Activated naive CD4-positive, alpha-beta T cell treated with anti-CD3 and anti-CD28 coated beads, Interleukin-2, amount 10 ng/mL, durations not matched to agents 7 days and 5 days (primary cell): ENCODE measurements around the gene PLA2G4A.
A peak's percentile ranks its signal among the peaks of the same experiment; 100 is the strongest.

Source experiments
- CTCF ChIA-PET: fragments of 350-600 bp; sonication (Branson Sonifier 250); formaldehyde crosslinking; loops from one replicate; lab custom pipeline; 2021; ENCODE audit warnings: antibody characterized with exemption; lab: Charles Lee
- DNase-seq: peaks from one replicate; pipeline ENCODE4 v3.0.0-alpha.2; 2020
- H3K27ac Mint-ChIP-seq: one replicate; pipeline ENCODE4 v1.8.0; 2021; ENCODE audit warnings: mild to moderate bottlenecking, moderate library complexity, mixed read lengths
- H3K27me3 Mint-ChIP-seq: one replicate; pipeline ENCODE4 v1.8.0; 2021; ENCODE audit warnings: mild to moderate bottlenecking, mixed read lengths
- H3K36me3 Mint-ChIP-seq: one replicate; pipeline ENCODE4 v1.8.0; 2021; ENCODE audit warnings: mixed read lengths
- H3K4me1 Mint-ChIP-seq: one replicate; pipeline ENCODE4 v1.8.0; 2021; ENCODE audit warnings: mixed read lengths
- H3K4me3 Mint-ChIP-seq: one replicate; pipeline ENCODE4 v1.8.0; 2021; ENCODE audit warnings: mild to moderate bottlenecking, moderate library complexity, mixed read lengths
- H3K9me3 Mint-ChIP-seq: one replicate; pipeline ENCODE4 v1.8.0; 2021; ENCODE audit warnings: mixed read lengths

PLA2G4A gene

DNA sequence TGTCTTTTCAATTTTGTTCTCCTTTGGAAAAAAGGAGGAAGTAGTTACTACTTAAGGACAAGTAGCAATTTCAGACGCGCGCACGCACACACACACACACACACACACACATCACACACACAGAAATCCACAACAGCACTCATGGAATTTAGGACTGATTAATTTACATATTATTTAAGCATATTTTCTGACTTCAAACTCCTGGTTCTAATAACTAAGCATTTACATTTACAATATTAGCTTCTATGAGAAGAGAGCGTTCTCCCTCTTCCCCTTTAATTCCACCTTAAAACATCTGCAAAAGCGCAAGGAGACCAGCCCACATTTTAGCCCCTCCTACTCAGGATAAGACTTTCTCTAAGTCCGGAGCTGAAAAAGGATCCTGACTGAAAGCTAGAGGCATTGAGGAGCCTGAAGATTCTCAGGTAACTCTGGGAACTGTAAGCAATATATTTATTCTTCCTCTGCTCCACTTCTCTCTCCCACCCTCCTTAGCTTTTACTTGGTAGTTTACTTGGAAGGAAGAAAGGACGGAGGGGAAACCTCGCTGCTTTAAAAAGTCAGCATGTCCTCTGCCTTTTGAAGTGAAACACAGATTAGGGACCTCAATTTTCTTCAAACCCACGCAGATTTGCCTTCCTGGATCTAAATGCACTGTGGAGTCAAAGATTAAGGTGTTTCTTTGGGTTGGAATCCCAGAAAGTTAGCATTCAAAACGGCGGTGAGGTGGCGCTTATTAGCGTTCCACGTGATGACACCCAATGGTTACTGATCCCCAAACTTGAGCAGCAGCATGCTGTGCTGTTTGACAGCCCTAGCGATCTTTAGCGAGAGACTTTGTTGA lies at the start of gene PLA2G4A:
TSS of gene PLA2G4A (plus strand) at position 339 of the 844 bp plus-strand sequence. CDS start 25,406 bp downstream, outside the sequence.
- no peaks in the 10 kb centered on the region for H3K9me3 Mint-ChIP-seq
- peak; percentile 29 for DNase-seq
- H3K27me3 Mint-ChIP-seq, result peaks cover 23% of the 10 kb centered on the region
- CTCF ChIA-PET, result interaction anchor here (0.6 kb wide), 1 partner anchor 31 kb away, joined by 3 read pairs; no protein-coding TSS in a partner anchor
- H3K4me1 Mint-ChIP-seq, result peaks cover 8% of the 10 kb centered on the region
- no peaks in the 10 kb centered on the region for H3K36me3 Mint-ChIP-seq
- no peak within 1 kb of the TSS for H3K27ac Mint-ChIP-seq
- peak within 1 kb of the TSS; percentile 68 for H3K4me3 Mint-ChIP-seq

- CTCF ChIA-PET, result no interaction called here
- Mint-ChIP-seq H3K4me1 (no peaks in the 10 kb centered on the region), H3K27me3 (no peaks in the 10 kb centered on the region)
Measured at GRCh38 chr1:186780076-186780475, 48.7 kb upstream of the PLA2G4A start.

GRCh38 chr1:186781730-186782129 lies 47.0 kb upstream of the PLA2G4A start:
- no peak for DNase-seq
- Mint-ChIP-seq H3K9me3 (no peaks in the 10 kb centered on the region), H3K27ac (no peak overlapping the region), H3K27me3 (no peaks in the 10 kb centered on the region), H3K4me3 (no peak overlapping the region), H3K36me3 (no peaks in the 10 kb centered on the region), H3K4me1 (no peaks in the 10 kb centered on the region)
- CTCF ChIA-PET, result no interaction called here

More at GRCh38 chr1:186780076-186780475, 48.7 kb upstream of the PLA2G4A start:
- no peaks in the 10 kb centered on the region for H3K9me3 Mint-ChIP-seq
- no peak for DNase-seq
- H3K27ac Mint-ChIP-seq, result no peak overlapping the region
- H3K4me3 Mint-ChIP-seq, result no peak overlapping the region
- no peaks in the 10 kb centered on the region for H3K36me3 Mint-ChIP-seq

DNA sequence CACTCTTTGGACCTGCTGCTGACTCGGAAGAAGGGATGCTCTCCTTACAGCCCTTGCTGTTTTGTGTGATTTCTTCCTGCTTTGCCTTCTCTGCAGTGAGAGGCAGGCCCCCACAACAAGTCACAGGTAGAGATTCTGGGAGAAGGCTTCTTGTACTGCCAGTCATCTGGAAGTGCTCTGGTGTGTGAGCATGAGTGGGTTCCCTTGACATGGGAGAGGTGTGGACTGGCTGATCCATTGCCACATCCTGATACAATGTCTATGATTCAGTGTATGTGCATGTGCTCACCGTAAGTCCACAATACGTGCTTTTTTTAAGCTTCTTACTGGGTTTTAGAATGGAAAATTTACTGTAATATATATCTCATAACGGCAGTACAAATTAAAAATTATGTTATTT lies 46.0 kb upstream of the PLA2G4A start:
- H3K4me3 Mint-ChIP-seq, result no peak overlapping the region

DNA sequence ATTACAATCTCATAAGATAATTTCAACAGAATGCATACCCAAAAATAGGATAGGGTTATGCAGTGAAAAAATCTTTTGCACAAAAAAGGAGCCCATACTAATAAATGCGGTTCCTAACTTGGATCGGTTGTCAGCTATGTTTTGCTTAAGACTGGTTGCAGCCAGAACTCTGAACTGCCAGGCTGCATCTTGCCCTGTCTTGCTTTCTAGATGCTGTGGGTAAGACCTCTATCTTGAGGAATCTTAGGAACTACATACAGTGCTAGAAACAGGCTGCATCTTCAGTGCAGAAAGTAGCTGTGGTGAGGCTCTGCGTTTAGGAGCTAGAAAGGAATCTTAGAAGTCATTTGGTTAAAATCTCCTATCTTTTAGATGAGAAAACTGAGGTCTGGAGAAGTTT lies 45.6 kb upstream of the PLA2G4A start:
- no peaks in the 10 kb centered on the region for H3K9me3 Mint-ChIP-seq
- CTCF ChIA-PET, result no interaction called here
- H3K36me3 Mint-ChIP-seq, result no peaks in the 10 kb centered on the region
- no peak for DNase-seq
- no peaks in the 10 kb centered on the region for H3K27me3 Mint-ChIP-seq
- H3K4me1 Mint-ChIP-seq, result no peaks in the 10 kb centered on the region
- H3K27ac Mint-ChIP-seq, result no peak overlapping the region
- H3K4me3 Mint-ChIP-seq, result no peak overlapping the region

More for the DNA sequence above, 46.0 kb upstream of the PLA2G4A start:
- no peaks in the 10 kb centered on the region for H3K27me3 Mint-ChIP-seq
- DNase-seq, result no peak
- H3K9me3 Mint-ChIP-seq, result no peaks in the 10 kb centered on the region
- CTCF ChIA-PET, result no interaction called here
- no peak overlapping the region for H3K27ac Mint-ChIP-seq
- no peaks in the 10 kb centered on the region for H3K4me1 Mint-ChIP-seq
- no peaks in the 10 kb centered on the region for H3K36me3 Mint-ChIP-seq

DNA sequence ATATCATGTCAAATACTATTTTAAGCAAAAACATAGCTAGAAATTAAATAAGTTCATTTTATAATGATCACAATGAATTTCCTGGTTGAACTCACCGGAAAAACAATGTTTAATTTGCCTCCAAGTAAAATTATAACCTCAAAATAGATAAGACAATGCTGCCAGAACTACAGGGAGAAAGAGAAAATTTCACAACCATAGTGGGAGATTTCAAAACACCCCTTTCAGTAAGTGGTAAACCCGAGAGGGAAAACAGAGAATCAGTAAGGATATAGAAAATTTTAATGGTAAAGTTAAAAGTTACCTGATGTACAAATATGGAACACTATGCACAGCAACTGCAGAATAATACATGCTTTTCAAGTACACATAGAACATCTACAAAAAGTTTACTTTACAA lies 43.2 kb upstream of the PLA2G4A start:
- H3K9me3 Mint-ChIP-seq, result no peaks in the 10 kb centered on the region
- H3K27ac Mint-ChIP-seq, result no peak overlapping the region
- no peaks in the 10 kb centered on the region for H3K36me3 Mint-ChIP-seq
- H3K27me3 Mint-ChIP-seq, result no peaks in the 10 kb centered on the region
- H3K4me1 Mint-ChIP-seq, result no peaks in the 10 kb centered on the region
- DNase-seq, result no peak
- CTCF ChIA-PET, result no interaction called here
- H3K4me3 Mint-ChIP-seq, result no peak overlapping the region

GRCh38 chr1:186790101-186790500 lies 38.6 kb upstream of the PLA2G4A start:
- DNase-seq, result no peak
- H3K4me3 Mint-ChIP-seq, result no peak overlapping the region

GRCh38 chr1:186792870-186793581 lies 35.7 kb upstream of the PLA2G4A start:
- Mint-ChIP-seq H3K4me3 (no peak overlapping the region), H3K4me1 (no peaks in the 10 kb centered on the region), H3K9me3 (no peaks in the 10 kb centered on the region), H3K27ac (no peak overlapping the region), H3K36me3 (no peaks in the 10 kb centered on the region), H3K27me3 (no peaks in the 10 kb centered on the region)
- DNase-seq, result no peak
- CTCF ChIA-PET, result interaction anchor here (0.6 kb wide), 1 partner anchor 32 kb away, joined by 3 read pairs; no protein-coding TSS in a partner anchor

More at GRCh38 chr1:186790101-186790500, 38.6 kb upstream of the PLA2G4A start:
- no peaks in the 10 kb centered on the region for H3K9me3 Mint-ChIP-seq
- no peaks in the 10 kb centered on the region for H3K36me3 Mint-ChIP-seq
- H3K27me3 Mint-ChIP-seq, result no peaks in the 10 kb centered on the region
- no peaks in the 10 kb centered on the region for H3K4me1 Mint-ChIP-seq
- H3K27ac Mint-ChIP-seq, result no peak overlapping the region
- CTCF ChIA-PET, result no interaction called here

DNA sequence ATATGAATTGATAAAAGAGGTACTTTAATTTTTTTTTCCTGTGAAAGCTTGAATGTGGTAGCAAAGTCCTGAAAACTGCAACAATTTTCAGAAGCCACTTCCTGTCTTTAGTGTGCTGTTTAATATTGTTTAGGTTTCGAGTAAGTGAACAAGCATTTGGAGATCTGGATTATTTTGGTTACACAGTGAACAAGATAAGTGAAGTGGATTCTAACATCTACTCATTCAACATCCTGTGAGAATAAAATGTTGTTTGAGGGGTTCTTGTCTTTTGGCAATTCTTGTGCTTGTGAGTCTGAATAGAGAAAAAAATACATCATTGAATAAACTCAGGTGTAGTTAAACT lies 35.2 kb upstream of the PLA2G4A start:
- no peak for DNase-seq
- Mint-ChIP-seq H3K4me1 (no peaks in the 10 kb centered on the region), H3K36me3 (no peaks in the 10 kb centered on the region), H3K4me3 (no peak overlapping the region), H3K27me3 (no peaks in the 10 kb centered on the region), H3K9me3 (no peaks in the 10 kb centered on the region), H3K27ac (no peak overlapping the region)
- CTCF ChIA-PET, result interaction anchor here (0.6 kb wide), 1 partner anchor 33 kb away, joined by 3 read pairs; no protein-coding TSS in a partner anchor

DNA sequence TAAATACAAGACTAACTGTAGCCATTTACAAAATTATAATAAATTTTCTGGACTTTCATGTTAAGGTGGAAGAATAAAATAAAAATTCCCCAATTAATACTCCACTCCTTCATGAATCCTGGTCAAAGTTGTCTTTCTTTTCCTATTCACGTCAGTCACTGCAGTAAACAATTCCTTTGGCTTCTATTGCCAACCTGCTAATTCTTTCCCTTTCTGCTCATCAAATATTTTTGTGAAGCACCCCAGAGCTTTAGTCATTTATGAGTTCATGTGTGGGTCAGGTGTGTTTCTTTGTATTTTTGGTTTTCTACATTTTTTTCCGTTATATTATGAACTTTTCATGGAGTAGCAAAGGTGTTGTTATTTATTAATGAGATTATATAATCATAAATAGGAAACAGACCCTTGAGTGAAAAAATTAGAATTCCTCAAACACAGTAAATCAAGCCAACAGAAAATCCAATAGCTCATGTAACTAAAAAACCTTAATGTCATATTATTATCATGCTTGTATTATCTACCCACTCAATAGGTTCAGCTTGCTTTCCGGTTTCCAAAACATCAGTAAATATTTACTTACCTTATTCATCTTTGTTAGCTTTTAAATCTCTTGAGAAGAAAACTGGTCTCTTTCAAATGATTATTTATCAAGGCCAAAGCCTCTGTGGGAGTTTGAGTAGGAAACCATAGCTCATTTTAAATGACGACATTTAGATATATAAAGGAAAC lies 29.6 kb upstream of the PLA2G4A start:
- CTCF ChIA-PET, result interaction anchor here (0.7 kb wide), 1 partner anchor 193 kb away, joined by 3 read pairs; no protein-coding TSS in a partner anchor
- Mint-ChIP-seq H3K9me3 (no peaks in the 10 kb centered on the region), H3K36me3 (no peaks in the 10 kb centered on the region), H3K4me1 (no peaks in the 10 kb centered on the region), H3K27ac (no peak overlapping the region), H3K27me3 (no peaks in the 10 kb centered on the region), H3K4me3 (no peak overlapping the region)
- no peak for DNase-seq

DNA sequence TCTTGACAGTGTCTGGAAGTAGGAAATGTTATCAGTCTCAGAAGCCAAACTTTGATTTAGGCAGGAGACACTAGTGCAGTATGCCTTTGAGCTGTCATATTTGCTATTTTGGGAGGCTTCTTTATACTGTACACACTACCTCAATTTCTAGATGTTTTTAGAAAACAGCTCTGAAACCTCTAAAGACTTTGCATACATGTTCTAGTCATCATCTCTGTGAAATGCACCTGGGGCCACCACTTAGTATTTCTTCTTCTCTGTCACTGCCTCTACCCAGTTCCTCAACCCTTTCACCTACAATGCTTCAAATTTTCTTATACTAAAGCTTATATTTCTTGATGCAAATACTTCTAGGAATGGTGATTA lies 29.1 kb upstream of the PLA2G4A start:
- no peak overlapping the region for H3K4me3 Mint-ChIP-seq
- CTCF ChIA-PET, result interaction anchor here (0.7 kb wide), 1 partner anchor 194 kb away, joined by 3 read pairs; no protein-coding TSS in a partner anchor
- no peaks in the 10 kb centered on the region for H3K36me3 Mint-ChIP-seq
- DNase-seq, result no peak
- H3K27ac Mint-ChIP-seq, result no peak overlapping the region
- H3K9me3 Mint-ChIP-seq, result no peaks in the 10 kb centered on the region
- H3K27me3 Mint-ChIP-seq, result no peaks in the 10 kb centered on the region
- H3K4me1 Mint-ChIP-seq, result no peaks in the 10 kb centered on the region

DNA sequence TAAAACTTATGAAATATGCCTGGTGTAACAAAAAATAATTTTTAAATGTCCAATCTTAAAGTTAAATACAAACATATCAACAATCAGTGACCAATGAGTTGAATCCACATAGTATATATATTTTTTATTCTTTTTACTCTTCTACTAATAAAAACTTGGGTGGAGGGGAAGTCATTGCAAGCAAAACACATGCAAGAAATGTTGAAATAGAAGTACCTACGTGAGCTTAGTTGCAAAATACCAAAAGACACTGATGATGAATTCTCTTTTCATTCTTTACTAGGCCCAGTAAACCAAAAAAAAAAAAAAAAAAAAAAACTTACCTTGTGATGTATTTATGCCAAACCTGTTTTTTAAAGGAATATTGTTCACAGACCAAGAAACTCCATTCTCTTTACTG lies 26.4 kb upstream of the PLA2G4A start:
- no peaks in the 10 kb centered on the region for H3K27me3 Mint-ChIP-seq
- no peak overlapping the region for H3K4me3 Mint-ChIP-seq
- no peak overlapping the region for H3K27ac Mint-ChIP-seq
- H3K4me1 Mint-ChIP-seq, result no peaks in the 10 kb centered on the region
- H3K9me3 Mint-ChIP-seq, result no peaks in the 10 kb centered on the region
- DNase-seq, result no peak
- CTCF ChIA-PET, result no interaction called here
- no peaks in the 10 kb centered on the region for H3K36me3 Mint-ChIP-seq

GRCh38 chr1:186804679-186805078 lies 24.1 kb upstream of the PLA2G4A start:
- H3K9me3 Mint-ChIP-seq, result no peaks in the 10 kb centered on the region
- H3K36me3 Mint-ChIP-seq, result no peaks in the 10 kb centered on the region
- no peaks in the 10 kb centered on the region for H3K27me3 Mint-ChIP-seq
- DNase-seq, result no peak
- no peaks in the 10 kb centered on the region for H3K4me1 Mint-ChIP-seq
- CTCF ChIA-PET, result no interaction called here
- no peak overlapping the region for H3K27ac Mint-ChIP-seq
- no peak overlapping the region for H3K4me3 Mint-ChIP-seq

GRCh38 chr1:186806477-186806876 lies 22.3 kb upstream of the PLA2G4A start:
- no peak for DNase-seq
- no peak overlapping the region for H3K4me3 Mint-ChIP-seq
- no peaks in the 10 kb centered on the region for H3K36me3 Mint-ChIP-seq
- no peaks in the 10 kb centered on the region for H3K4me1 Mint-ChIP-seq
- H3K9me3 Mint-ChIP-seq, result no peaks in the 10 kb centered on the region
- CTCF ChIA-PET, result interaction anchor here (1.2 to 2.0 kb wide), 3 partner anchors 9 to 200 kb away, joined by 3 to 9 read pairs (median 8); no protein-coding TSS in a partner anchor
- no peaks in the 10 kb centered on the region for H3K27me3 Mint-ChIP-seq
- no peak overlapping the region for H3K27ac Mint-ChIP-seq
